ENCODE measurements around the gene OR10C1. TPM values are rescaled to one million over a fixed set of nuclear protein-coding genes. Genes with fewer than 3 reads are reported as not detected.

The OR10C1 gene
- total RNA-seq, 1 donor from 2014 or later, result not detected

DNA sequence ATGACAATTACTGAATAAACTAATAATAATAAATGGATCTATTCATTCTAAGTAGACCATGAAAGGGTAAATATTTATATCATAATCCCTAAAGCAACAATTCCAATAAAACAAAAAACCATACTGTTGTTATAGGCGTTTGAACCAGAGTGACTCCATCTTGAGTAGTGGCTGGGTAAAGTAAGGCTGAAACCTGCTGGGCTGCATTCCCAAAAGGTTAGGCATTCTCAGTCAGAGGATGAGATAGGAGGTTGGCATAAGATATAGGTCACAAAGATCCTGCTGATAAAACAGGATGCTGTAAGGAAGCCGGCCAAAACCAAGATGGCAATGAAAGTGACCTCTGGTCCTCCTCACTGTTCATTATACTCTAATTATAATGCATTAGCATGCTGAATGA lies 26.2 kb downstream of the OR10C1 start:
- H3K27ac Mint-ChIP-seq, result no peak overlapping the region
- H3K4me1 Mint-ChIP-seq, result no peaks in the 10 kb centered on the region
- H3K9me3 Mint-ChIP-seq, result no peaks in the 10 kb centered on the region
- H3K36me3 Mint-ChIP-seq, result no peaks in the 10 kb centered on the region
- peaks cover 26% of the 10 kb centered on the region for H3K27me3 Mint-ChIP-seq (ENCODE audit: low read depth)
- TF ChIP-seq, protein P1, sequence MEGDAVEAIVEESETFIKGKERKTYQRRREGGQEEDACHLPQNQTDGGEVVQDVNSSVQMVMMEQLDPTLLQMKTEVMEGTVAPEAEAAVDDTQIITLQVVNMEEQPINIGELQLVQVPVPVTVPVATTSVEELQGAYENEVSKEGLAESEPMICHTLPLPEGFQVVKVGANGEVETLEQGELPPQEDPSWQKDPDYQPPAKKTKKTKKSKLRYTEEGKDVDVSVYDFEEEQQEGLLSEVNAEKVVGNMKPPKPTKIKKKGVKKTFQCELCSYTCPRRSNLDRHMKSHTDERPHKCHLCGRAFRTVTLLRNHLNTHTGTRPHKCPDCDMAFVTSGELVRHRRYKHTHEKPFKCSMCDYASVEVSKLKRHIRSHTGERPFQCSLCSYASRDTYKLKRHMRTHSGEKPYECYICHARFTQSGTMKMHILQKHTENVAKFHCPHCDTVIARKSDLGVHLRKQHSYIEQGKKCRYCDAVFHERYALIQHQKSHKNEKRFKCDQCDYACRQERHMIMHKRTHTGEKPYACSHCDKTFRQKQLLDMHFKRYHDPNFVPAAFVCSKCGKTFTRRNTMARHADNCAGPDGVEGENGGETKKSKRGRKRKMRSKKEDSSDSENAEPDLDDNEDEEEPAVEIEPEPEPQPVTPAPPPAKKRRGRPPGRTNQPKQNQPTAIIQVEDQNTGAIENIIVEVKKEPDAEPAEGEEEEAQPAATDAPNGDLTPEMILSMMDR (IDR thresholded peaks at IDR 0.05; ENCODE audit: unreplicated experiment), result no peak
- H3K4me3 Mint-ChIP-seq, result no peak overlapping the region
- DNase-seq (ENCODE audit: low spot score in 2 of 2, unreplicated experiment in 2 of 2), result no peak

DNA sequence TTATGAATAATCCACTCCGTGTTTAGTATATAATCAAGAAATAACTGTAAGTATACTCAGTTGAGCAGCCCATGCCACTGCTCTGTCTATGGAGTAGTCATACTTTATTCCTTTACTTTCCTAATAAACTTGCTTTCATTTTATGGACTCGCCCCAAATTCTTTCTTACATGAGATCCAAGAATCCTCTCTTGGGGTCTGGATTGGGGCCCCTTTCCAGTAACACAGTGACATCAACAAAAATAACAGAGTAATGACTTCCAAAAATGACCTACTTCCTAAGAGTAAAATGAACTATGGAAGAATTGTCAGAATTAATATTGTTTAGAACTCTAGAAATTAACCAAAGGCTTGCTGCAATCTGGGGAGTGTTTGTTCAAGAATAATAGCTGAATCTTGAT lies 26.7 kb downstream of the OR10C1 start:
- H3K27ac Mint-ChIP-seq, result no peak overlapping the region
- H3K36me3 Mint-ChIP-seq, result no peaks in the 10 kb centered on the region
- no peak overlapping the region for H3K4me3 Mint-ChIP-seq
- no peaks in the 10 kb centered on the region for H3K4me1 Mint-ChIP-seq
- TF ChIP-seq, protein P1 (IDR thresholded peaks at IDR 0.05; ENCODE audit: unreplicated experiment), result no peak
- peaks cover 26% of the 10 kb centered on the region for H3K27me3 Mint-ChIP-seq (ENCODE audit: low read depth)
- no peaks in the 10 kb centered on the region for H3K9me3 Mint-ChIP-seq
- no peak for DNase-seq (ENCODE audit: low spot score in 2 of 2, unreplicated experiment in 2 of 2)

DNA sequence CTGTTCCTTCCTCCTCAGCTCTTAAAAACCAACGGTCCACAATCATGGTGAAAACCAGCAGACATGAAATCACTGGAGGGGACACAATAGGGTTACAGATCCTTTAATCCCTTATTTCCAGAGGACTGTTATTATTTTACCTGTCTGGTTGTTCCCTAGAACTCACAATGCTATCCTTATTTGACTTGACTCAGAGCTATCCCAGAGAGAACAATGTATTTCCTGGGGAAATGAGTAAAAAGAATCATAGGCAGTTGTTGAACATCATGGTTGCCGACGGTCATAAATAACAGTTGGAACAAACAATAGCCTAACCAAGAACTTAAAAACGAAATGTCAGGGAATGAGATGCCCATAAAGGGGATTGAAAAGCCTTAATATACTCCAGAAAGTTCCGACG lies 27.1 kb downstream of the OR10C1 start:
- Mint-ChIP-seq H3K36me3 (no peaks in the 10 kb centered on the region), H3K9me3 (no peaks in the 10 kb centered on the region), H3K27me3 (ENCODE audit: low read depth) (peaks cover 24% of the 10 kb centered on the region), H3K4me1 (no peaks in the 10 kb centered on the region), H3K27ac (no peak overlapping the region), H3K4me3 (no peak overlapping the region)
- TF ChIP-seq, protein P1 (IDR thresholded peaks at IDR 0.05; ENCODE audit: unreplicated experiment), result no peak
- no peak for DNase-seq (ENCODE audit: low spot score in 2 of 2, unreplicated experiment in 2 of 2)

DNA sequence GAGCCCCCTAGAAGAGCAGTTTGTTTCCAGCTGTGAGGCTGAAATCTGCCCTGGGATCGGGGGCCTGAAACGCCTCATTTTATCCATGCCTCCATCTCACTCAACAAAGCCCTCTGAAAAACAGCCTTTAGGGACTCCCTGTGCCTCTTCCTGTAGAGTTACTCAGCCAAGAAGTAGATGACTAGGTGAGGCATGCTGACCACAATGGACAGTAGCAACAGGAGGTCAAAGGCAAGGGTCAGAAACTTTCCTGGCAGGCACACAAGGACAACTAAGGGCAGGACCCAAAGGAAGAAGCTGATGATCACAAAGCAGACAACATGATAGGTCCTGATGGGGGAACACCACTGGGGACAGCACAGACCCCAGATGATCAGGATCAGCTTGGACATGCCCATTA lies 35.9 kb downstream of the OR10C1 start:
- TF ChIP-seq, protein P1 (IDR thresholded peaks at IDR 0.05; ENCODE audit: unreplicated experiment), result no peak
- no peak for DNase-seq (ENCODE audit: low spot score in 2 of 2, unreplicated experiment in 2 of 2)
- Mint-ChIP-seq H3K36me3 (no peaks in the 10 kb centered on the region), H3K27ac (no peak overlapping the region), H3K4me1 (no peaks in the 10 kb centered on the region), H3K4me3 (no peak overlapping the region), H3K9me3 (no peaks in the 10 kb centered on the region), H3K27me3 (ENCODE audit: low read depth) (peaks cover 17% of the 10 kb centered on the region)

DNA sequence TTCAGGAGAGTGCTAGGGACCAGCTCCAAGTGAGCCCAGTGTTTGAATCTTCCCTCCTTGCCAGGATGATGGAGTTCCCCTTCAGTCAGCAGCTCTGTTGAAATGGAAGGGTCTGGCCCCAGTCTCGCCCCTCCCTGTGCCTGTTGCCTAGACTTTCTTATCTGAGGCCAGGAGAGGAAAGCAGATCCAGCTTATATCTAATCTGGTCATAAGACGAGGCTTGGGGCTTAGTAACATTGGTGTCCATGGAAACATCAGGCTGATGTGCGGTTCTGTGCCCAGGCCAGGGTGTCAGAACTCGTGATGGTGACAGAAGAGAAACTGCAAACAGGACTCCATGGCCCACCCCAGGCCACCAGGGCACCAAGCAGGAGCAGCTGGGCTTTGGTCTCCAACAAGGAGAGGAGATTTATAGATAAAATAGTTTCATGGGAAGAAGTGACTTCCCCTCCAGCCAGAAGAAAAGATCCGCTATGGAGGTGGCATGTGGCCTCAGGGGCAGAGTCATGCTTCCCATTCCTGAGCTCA lies 38.9 kb downstream of the OR10C1 start:
- peaks cover 8% of the 10 kb centered on the region for H3K27me3 Mint-ChIP-seq (ENCODE audit: low read depth)
- H3K27ac Mint-ChIP-seq, result no peak overlapping the region
- no peak overlapping the region for H3K4me3 Mint-ChIP-seq
- TF ChIP-seq, protein P1 (IDR thresholded peaks at IDR 0.05; ENCODE audit: unreplicated experiment), result no peak
- no peaks in the 10 kb centered on the region for H3K4me1 Mint-ChIP-seq
- peaks cover 11% of the 10 kb centered on the region for H3K9me3 Mint-ChIP-seq
- no peak for DNase-seq (ENCODE audit: low spot score in 2 of 2, unreplicated experiment in 2 of 2)
- H3K36me3 Mint-ChIP-seq, result no peaks in the 10 kb centered on the region

DNA sequence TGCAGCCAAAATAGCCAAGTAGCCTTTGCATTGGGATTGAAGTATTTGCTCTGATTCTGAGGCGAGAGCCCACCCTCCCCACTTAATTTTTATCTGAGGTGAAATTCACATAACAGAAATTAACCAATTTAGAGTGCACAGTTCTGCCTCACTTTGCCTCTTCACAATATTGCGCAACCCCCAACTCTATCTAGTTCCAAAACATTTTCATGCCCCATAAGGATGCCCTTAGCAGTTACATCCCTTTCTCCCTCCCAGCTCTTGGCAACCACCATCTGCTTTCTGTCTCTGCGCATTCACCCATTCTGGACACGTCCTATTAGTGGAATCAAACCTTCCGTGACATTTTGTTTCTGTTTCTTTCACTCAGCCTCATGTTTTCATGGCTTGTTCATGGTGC lies 39.6 kb downstream of the OR10C1 start:
- Mint-ChIP-seq H3K36me3 (no peaks in the 10 kb centered on the region), H3K9me3 (peaks cover 11% of the 10 kb centered on the region), H3K27ac (no peak overlapping the region), H3K4me1 (no peaks in the 10 kb centered on the region), H3K27me3 (ENCODE audit: low read depth) (peaks cover 8% of the 10 kb centered on the region), H3K4me3 (no peak overlapping the region)
- TF ChIP-seq, protein P1 (IDR thresholded peaks at IDR 0.05; ENCODE audit: unreplicated experiment), result no peak
- DNase-seq (ENCODE audit: low spot score in 2 of 2, unreplicated experiment in 2 of 2), result no peak
